LoVo (cell line): ENCODE measurements around the gene PPP2R5B.

Experiments used
- DNase-seq: peaks from one replicate; pipeline ENCODE4 v3.0.0-alpha.2; 2016; ENCODE audit warnings: low spot score

The PPP2R5B gene

DNA sequence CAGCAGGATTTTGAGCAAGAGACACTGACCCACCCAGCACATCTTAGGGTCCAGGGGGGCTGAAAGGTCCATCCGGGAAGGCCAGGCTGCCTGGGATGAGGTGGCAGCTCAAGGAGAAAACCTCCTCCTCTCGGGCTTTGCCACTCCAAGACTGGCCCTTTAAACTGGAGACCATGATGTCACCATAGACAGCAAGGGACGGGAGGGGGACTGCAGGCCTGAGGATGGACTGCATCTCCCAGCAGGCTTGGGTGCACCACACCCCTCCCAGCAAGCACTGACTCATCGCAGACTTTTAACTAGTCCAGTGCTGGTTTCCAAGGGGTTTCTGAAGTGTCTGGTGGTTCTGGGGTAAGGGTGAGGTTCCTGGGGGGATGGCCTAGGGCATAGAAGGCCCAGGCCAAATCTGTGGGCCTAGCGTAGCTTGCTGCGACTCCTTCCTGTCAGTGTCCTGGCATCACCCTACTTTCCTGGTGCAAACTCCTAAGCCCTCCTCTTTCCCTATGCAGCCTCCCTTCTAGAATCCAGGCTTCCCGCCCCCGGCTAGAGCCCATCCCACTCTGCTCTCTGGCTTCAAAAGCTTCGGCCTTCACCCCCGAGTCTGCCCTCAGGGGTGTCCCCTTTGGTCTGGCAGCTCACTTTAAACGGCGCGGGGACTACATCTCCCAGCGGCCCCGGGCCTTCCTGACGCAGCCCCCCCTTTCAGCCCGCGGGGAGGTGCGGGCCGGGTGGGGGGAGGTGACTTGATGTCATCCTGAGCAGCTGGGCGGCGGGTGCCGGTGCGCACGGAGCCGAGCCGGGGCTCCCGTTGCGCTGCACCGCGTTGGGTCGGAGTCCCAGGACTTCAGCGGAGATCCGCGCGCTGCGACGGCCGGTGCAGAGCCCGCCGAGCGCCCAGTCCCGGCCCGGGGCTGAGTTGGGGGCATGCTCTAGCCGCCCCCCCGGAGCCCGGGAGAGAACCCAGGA is at the start of gene PPP2R5B:
PPP2R5B (plus strand) TSS at position 746 of the 966 bp plus-strand sequence. CDS start 1,046 bp downstream, outside the sequence.
- DNase-seq: peak; percentile 89

DNA sequence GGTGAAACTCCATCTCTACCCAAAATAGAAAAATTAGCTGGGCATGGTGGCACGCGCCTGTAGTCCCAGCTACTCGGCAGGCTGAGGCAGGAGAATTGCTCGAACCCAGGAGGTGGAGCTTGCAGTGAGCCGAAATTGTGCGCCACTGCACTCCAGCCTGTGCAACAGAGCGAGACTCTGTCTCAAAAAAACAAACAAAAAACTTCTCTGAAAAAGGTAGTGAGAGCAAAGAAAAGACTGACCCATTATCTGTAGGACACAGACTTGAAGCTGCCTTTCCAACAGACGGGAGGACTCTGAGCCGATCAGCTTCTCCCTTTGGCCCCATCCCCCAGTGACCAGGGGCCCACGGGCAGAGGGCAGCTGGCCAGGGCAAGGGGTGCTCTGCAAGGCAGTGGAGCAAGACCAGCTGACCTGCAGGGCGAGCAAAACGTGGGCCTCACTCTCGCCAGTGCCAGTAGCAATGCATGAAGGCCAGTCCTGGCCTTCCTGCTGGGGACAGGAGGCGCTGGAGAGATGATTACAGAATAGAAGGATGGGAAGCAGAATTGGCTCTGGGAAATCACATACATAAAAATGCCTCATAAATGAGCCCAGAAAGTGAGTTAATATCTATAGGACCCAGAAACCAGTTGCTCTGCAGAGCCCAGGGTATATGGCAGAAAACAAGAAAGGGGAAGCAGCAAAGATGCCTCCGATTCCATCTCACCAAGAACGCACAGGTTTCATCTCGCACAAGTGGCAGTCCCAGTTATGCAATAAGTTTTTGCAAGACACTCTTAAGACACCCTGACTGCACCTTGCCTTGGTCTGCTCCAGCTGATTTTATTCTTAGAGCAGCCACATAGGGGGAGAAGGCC is 48.9 kb upstream of the PPP2R5B start:
- no peak for DNase-seq

DNA sequence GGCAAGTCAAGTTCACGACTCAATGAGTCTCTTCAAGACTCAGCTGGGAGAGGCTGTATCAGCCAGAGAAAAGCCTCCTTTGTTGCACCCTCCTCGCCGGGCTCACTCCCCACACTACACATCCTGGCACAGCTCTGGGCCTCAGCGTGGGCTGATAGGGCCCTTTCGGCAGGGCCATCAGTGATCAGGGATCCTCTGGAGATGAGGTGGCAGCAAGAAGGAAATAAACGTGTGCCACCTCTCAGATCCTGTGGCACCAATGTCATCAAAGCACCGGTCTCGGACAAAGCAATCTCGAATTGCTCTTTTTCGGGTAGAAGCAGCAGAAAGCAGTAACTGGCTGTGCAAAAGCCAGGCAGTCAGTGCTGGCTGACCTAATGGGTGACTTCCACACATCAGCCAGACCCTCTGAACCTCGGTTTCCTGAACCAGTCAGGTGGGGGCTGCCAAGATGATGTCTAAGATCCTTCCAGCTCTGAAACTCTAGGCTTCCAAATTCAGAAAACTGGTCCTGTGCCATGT is 48.2 kb upstream of the PPP2R5B start:
- DNase-seq: no peak

DNA sequence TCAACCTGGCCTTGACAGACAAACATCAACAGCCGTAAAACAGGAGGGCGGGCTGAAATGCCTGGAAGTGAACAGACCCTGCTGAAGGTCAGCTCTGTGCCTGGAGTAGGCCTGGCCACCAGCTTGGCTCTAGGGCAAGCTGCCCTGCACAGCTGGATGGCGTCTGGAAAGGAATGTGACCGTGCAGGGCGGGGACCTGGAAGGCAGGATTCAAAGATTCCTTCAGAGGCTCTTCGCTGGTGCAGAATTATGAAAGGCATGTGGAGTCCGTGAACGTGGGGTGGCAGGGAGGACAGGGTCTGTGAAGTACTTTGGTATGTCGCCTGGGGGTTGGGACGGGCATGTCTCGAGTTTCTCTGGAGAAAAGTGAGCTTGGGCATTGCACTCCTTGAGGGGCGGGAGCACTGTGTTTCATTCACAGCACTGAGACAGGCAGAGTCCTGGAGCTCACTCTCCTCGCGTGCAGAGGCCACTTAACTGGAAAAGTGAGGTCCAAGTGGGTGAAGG is 47.6 kb upstream of the PPP2R5B start:
- peak; percentile 74 for DNase-seq

DNA sequence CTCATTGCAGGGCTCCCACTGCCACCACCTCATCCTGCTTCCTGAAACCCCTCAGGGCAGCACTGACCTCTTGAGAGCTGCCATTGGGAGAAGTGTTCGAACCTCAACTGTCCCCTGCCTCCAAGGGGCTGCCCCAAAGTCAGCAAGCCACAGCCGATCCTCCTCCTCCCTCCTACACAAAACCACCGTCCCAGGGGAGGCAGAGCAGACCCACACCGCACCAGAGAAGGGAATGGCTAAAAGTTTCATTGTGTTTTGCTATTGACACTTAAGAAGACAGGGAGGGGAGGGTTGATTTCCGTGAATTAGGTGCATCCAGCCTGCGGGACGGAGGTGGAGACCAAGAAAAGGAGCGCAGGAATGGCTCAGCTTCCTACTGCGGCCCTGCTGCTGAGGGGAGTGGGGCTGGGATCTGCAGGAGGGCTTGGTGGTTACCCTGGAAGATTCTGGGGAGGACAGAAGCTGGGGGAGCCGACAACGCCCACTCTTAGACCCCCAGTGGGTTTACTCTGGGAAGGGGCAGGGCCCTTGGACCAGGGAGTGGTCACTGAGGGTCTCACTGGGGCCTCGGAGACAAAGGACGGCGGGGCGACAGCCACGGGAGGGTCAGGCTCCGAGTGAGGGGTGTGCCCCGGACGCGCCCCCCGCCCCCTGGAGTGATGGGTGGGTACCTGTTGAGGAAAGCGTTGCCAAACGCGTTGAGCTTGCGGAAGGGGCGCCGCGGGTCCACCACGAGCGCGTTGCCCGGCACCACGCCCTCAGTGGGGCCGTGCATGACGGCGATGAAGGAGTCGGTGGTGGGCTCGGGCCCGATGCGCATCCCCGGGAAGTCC is 46.9 kb upstream of the PPP2R5B start:
- no peak for DNase-seq

DNA sequence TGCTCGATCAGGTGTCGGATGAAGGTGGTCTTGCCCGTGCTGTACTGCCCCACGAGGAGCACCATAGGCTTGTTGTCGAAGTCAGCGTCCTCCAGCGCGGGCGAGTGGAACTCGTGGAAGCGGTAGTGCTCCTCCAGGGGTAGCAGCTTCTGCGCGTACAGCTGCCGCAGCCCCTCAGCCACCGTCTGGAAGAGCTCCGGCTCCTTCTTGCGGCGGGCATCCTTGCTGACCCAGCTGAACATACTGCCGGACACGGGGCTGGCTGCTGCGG is 46.3 kb upstream of the PPP2R5B start:
- peak; percentile 16 for DNase-seq

DNA sequence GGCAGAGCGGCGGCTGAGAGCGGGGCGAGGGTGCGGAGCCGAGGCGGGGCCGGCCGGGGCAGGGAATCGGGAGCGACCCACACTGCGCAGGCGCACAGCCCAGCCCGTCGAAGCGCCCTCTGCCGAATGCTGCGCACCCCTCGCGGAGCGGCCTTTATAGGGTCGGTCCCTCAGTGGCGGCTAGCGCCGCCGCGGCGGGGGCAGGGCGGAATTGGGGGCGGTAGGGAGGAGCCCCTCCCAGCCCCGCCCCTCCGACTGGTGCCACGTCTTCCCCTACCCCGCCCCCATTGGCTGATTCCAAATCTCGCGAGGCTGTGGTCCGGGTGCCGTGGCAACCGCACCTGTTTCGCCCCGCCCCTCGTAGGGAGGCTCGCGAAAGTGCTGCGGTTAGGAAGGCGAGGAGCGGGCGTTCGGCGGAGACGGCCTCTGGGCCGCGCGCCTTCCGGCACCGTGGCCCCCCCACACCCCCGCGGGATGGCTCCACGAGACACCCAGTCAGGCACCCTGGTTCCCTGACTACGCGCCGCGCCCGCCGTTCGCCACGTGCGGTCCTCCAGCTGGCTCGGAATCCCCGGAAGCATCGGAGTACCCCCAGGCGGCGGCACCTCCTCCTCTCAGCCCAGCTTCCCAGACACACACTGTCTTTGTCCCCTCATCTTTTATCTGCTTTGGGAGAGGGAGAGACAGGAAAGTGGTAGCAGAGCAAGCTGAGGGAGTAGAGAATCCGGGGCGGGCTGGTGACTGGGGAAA is 45.8 kb upstream of the PPP2R5B start, which contains the start of gene EHD1:
EHD1 (minus strand) TSS at position 128 of the 750 bp plus-strand sequence. CDS start 157 bp downstream, outside the sequence.
- peak; percentile 99 for DNase-seq

DNA sequence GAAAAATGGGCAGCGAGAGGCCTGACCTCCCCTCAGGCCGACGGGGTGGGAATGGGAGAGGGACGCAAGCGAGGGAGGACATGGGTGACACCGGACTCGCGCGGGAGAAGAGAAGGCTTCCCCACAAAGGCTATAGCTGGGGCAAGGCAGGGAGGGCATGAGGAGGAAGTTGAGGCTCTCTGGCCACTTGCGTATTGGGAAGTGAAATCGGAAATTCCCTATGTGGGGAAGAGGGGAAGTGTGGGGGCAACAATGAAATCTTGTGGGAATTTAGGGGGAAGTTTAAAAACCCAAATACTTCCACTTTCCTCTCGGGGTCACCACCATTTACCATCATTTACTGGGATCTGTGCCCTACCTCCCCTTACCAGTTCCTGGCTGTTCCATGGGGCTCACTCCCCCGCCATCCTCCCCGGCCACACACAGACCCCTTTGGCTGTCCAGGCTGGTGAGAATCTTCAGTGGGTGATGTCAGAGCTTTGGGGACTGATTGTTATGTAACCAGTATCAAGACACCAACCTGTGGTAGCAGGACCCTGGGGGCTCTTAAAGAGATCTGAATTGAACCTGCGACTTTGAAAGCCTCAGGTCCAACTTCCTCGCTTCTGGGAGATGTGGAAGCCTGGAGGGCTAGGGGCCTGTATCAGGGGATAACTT is 45.1 kb upstream of the PPP2R5B start:
- DNase-seq: no peak

DNA sequence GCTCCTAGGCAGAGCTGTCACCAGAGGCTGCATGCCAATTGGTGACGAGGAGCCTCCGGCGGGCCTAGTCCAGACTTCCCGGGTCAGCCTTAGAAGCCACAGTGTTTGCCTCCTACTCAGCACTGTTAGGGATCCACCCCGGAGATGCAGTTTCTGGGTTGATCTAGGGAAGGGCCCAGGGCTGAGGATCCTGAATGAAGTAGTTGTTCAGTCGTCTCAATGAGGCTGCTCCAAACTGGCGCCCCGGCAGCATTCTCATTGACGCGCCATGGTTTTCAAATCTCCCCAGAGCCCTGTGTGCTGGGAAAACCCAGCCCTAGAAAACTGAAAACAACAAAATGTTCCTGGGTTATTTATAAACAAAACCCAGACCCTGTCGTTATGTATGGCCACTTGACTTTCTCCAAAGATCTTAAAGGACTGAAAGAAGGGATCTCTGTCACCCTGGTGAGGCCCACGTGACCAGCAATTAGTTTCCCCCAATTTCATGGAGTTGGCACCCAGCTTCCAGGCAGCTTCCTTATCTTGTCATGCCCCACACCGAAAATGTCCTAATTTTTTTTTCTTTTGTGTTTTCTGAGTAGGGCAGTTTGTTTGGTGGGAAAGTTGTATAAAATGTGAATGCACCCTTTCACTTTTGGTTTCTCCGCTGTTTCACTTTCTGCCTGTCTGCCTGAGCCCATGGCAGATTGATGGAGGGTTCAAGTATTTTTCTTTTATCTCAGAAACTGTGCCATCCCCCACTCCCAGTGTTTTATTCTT is 44.1 kb upstream of the PPP2R5B start:
- no peak for DNase-seq

DNA sequence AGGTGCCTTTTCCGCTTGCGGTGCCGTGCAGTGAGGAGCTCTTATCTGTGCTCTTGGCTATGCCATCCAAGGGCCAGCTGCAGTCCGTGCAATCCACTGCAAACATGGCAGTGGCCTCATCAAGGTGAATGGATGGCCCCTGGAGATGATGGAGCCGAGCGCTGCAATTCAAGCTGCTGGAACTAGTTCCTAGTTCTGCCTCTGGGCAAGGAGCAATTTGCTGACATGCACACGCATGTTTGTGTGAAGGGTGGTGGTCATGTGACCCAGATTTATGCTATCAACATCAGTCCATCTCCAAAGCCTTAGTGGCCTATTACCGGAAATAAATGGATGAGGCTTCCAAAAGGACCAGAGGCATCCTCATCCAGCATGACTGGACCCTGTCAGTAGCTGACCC is 43.0 kb upstream of the PPP2R5B start:
- no peak for DNase-seq

DNA sequence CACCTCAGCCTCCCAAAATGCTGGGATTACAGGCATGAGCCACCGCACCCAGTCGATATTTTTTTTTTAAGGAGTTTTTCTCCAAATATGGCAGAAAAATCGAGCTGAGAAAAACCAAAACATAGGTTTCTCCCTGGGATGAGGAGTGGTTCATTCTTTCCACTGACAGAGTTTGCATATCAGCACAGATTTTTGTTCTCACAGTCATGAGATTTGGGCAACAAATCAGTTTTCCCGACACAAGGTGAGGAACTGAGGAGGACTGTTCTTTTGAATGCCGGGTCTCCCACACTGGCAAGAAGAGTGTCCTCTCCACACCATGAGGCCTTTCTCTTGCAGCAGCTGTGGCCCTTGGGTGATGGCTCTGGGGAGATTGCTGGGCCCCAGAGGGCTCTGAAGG is 42.2 kb upstream of the PPP2R5B start:
- DNase-seq: no peak

DNA sequence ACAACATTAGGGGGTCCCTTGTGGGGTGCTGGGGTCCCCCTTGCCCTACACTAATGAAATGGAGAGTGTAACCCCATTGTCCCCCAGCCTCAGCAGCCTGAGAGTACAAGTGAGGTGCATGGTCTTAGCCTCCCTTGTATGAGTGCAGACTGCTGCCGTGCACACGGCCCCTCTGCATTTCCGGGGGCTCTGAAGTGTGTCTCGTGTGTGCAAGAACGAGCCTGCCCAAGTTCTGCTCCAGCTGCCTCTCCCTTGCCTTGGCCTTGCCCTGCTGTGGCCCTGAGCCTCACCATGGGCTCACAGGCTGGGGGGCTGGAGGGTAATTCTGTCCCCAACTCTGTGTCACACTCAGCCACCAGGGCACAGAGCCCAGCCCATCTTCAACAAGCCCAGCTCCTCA is 40.9 kb upstream of the PPP2R5B start:
- DNase-seq: no peak

DNA sequence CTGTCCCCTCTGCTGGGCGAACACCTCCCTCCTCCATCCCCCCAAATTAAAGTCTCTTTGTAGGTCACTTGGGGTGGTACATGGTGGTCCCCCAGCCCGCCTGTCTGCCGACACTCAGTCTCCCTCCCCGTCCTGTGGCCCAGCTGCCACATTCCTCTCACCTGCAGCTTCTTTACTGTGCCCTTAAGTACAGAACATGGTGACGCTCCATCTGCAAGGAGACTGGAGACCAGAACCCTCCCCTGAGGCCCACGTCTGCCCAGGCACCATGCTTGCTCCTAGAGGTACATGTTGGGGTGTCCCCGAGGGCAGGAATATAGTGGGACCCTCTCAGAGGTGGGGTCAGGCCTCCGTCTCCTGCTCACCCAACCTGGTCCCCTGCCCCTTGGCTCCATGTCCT is 40.5 kb upstream of the PPP2R5B start:
- no peak for DNase-seq

DNA sequence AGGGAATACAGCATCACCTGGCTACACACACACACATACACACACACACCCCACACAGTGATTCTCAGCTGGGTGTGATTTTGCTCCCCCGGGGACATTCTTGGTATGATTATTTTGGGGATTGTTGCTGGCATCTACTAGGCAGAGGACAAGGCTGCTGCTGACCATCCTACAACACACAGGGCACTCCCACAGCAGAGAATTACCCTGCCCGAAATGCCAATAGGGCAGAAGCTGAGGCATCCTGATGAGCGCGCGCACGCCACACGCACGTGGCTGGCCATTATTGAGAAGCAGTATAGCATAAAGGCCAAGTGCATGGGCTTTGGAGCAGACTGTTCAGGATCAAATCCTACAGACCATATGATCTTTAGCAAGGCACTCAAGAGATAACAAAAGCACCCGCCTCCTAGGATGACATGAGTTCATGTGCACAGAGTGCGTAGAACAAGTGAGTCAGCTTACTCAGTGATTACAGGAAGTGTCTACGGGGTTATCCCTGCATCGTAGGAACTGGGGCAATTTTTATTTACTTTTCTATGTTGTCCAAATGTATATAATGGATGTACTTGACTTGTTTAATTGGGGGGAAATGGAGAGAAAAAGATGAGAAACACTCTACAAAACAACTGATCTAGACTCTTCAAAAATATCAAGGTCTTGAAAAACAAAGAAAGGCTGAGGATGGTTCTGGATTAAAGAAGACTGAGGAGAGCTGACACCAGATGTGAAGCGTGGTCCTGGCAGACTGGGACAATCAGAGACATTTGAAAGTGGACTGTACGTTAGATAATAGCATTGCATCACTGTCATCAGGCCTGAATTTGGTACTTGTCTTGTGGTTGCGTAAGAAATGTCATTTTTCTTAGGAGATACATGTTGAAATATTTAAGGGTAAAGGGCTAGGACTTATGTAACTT is 38.9 kb upstream of the PPP2R5B start:
- no peak for DNase-seq

DNA sequence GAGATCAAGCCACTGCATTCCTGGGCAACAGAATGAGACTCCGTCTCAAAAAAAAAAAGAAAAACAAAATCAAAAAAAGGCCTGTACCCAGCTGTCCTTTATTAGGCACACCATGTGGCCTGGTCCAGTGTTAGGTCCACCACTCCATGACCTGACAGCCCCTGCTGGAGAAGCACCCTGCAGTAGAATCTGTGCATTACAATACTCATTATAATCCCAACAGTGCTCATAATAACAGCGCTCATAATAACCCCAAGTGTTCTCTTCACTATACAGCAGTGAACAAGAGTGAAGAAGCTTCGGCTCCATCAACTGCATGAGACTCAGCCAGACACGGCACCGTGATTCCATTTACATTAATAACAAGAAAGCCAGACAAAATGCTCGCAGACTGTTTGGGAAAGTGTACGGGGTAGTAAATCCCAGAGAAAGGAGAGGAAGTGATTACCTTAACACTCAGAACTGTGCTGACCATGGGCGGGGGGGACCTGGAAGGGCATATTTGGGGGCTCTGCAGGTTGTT is 37.2 kb upstream of the PPP2R5B start:
- DNase-seq: no peak

DNA sequence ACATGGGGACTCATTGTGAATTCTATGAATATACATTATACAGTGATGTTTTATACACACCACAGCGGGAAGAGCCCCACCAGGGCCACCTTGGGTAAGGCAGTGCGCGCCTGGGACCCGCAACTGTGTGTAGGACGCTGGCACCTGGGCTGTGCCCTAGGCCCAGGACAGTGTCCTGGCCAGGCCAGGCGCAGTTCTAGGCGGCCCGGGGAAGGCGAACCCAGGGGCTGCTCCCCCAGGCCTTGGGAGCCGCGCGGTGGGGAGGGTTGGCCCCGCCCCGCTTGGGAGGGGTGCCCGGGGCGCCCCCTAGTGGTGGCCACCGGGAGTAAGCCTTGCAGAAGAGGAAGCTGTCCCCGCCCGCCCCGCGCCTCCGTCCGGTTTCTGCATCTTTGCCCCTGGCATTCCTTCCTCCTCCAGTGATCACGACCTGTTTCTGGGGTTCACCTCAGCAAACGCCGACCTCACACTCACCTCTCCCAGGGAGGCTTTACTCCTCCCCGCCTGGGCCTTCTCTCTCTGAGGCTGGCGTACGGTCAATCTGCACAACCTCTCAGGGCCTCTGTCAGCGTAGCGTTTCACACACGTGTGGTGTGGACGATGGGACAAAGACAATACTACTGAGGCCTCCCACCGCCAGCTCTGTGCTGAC is 36.6 kb upstream of the PPP2R5B start:
- DNase-seq: peak; percentile 67

DNA sequence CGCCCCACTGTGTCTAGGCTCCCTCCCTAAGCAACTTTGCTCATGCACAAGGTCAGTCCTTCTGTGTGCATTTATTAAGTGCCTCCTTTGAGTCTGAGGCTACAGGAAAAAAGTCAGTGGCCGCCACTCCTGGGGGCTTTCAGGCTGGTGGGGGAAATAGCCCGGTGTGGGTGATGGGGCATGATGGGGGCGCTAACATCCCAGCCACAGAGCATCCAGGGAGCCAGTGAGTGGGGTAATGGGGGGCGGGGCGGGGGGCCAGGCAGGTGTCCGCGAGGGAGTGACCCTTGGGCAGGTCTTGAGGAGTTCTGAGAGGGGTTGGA is 36.1 kb upstream of the PPP2R5B start:
- DNase-seq: no peak
